GM12892 (cell line): Measurements from ENCODE around the gene PPFIBP2.

Experiments
- POLR2AphosphoS5 ChIP-seq: IDR thresholded peaks from 2 replicates; pipeline ENCODE4 v1.6.1; 2011; ENCODE audit warnings: low read depth, low read length, control low read depth
- TAF1 ChIP-seq: IDR thresholded peaks from 2 replicates; pipeline ENCODE4 v1.6.1; 2011; ENCODE audit warnings: low read depth, mild to moderate bottlenecking, control low read depth, low read length, borderline replicate concordance

DNA sequence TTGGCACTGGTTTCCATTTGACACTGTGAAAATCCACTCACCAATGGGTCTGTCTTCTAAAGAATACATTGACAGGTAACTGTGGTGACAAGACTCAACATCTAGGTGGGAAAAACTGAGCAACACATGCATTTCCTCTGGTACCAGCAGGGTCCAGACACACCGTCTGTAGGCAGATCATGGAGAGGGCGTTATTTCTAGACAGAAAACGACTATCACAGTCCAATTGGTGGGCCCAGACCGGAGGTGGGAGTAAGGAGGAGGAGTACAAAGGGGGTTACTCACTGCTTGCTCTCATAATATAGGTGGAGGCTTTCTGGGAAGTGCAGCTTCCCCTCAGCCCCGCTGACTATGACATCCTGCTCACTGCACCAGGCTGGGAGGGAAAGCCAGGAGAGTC, 182.6 kb downstream of the PPFIBP2 start:
- TF ChIP-seq TAF1 (no peak), POLR2AphosphoS5 (no peak)
